HCT116 (cell line): Measurements from ENCODE around the gene HARBI1. TPM values are rescaled to one million over a fixed set of nuclear protein-coding genes. Genes with fewer than 3 reads are reported as not detected.

Experiments used
- ATAC-seq: fragments of 200-7000 bp; cut with Tn5 transposase; 2 replicates; pipeline ENCODE4 v1.9.1; 2020; ENCODE audit warnings: mild to moderate bottlenecking, moderate library complexity
- BruUV-seq: library from RNA; stranded (reverse); fragments of 400-500 nt; replicated peaks from 2 replicates; lab custom pipeline; 2021; lab: Mats Ljungman, UMichigan
- CTCF ChIA-PET: fragments of 300-600 bp; sonication (Branson Sonifier 250); formaldehyde crosslinking; loops from one replicate; lab custom pipeline; 2021; ENCODE audit warnings: antibody characterized with exemption; lab: Charles Lee
- POLR2A ChIA-PET: fragments of 300-600, 350-600 bp; sonication (Branson Sonifier 250); formaldehyde crosslinking; loops from one replicate; lab custom pipeline; 2021; ENCODE audit warnings: antibody characterized with exemption; lab: Charles Lee
- RAD21 ChIA-PET, 2 experiments: fragments of 300-600 bp; sonication (Branson Sonifier 250); formaldehyde crosslinking; loops; one replicate each; lab custom pipeline; 2023; ENCODE audit warnings: low total read pairs in 2 of 2; ENCODE audit not compliant: uncharacterized antibody in 2 of 2, unreplicated experiment in 2 of 2, low non-redundant PET in 1 of 2; lab: Charles Lee
- DNase-seq: peaks from one replicate; pipeline ENCODE4 v3.0.0-alpha.2; 2010; ENCODE audit warnings: low read depth, low spot score
- H2AFZ ChIP-seq: fragments of 200-600 bp; shearing (Covaris generic), sonication (generic); 2 replicates; pipeline ENCODE4 v1.6.1; 2017; ENCODE audit warnings: low read depth, mixed run types, mixed read lengths, antibody characterized with exemption, low read length; ENCODE audit not compliant: poor library complexity, severe bottlenecking
- H3K27ac ChIP-seq: 2 replicates; pipeline ENCODE4 v1.5.1; 2012; ENCODE audit warnings: low read depth, low read length
- H3K27me3 ChIP-seq: fragments of 200-600 bp; sonication (generic); 2 replicates; pipeline ENCODE4 v1.6.1; 2016; ENCODE audit warnings: mixed run types, low read length, mixed read lengths; ENCODE audit not compliant: insufficient read depth
- H3K36me3 ChIP-seq, 2 experiments: fragments of 200-500 bp in 1 of 2; fragments of 200-600 bp in 1 of 2; sonication (Bioruptor generic) in 1 of 2; sonication (generic) in 1 of 2; 2 replicates each; pipeline versions ENCODE4 v1.5.1 to v1.6.1; 2014 to 2016; ENCODE audit warnings: low read length in 2 of 2, inconsistent platforms in 1 of 2, mixed read lengths in 1 of 2, mixed run types in 1 of 2; ENCODE audit not compliant: insufficient read depth in 2 of 2, control insufficient read depth in 1 of 2
- H3K4me1 ChIP-seq, 2 experiments: fragments of 200-600 bp in 1 of 2; sonication (generic) in 1 of 2; 2 replicates each; pipeline versions ENCODE4 v1.5.1 to v1.6.1; 2012 to 2017; ENCODE audit warnings: low read length in 2 of 2, inconsistent platforms in 1 of 2, mild to moderate bottlenecking in 1 of 2, mixed read lengths in 1 of 2, mixed run types in 1 of 2, moderate library complexity in 1 of 2; ENCODE audit not compliant: insufficient read depth in 2 of 2, control insufficient read depth in 1 of 2
- H3K4me2 ChIP-seq: fragments of 200-600 bp; sonication (generic); 2 replicates; pipeline ENCODE4 v1.6.1; 2017; ENCODE audit warnings: mixed run types, low read length, mixed read lengths
- H3K4me3 ChIP-seq, 2 experiments: fragments of 200-600 bp in 1 of 2; sonication (generic) in 1 of 2; replicated peaks in 1 of 2; 2 replicates each; pipeline ENCODE4 v1.5.1; 2011 to 2016; ENCODE audit warnings: low read length in 2 of 2, control low read depth in 1 of 2, low read depth in 1 of 2, mild to moderate bottlenecking in 1 of 2, mixed read lengths in 1 of 2, mixed run types in 1 of 2
- H3K79me2 ChIP-seq: fragments of 200-600 bp; sonication (generic); 2 replicates; pipeline ENCODE4 v1.6.1; 2017; ENCODE audit warnings: mild to moderate bottlenecking, mixed run types, low read length, moderate library complexity, mixed read lengths; ENCODE audit not compliant: insufficient read depth
- H3K9ac ChIP-seq: fragments of 200-600 bp; sonication (generic); 2 replicates; pipeline ENCODE4 v1.6.1; 2016; ENCODE audit warnings: low read length, mixed read lengths
- H3K9me2 ChIP-seq: fragments of 200-600 bp; sonication (generic), shearing (Covaris generic); 2 replicates; pipeline ENCODE4 v1.6.1; 2017; ENCODE audit warnings: mixed run types, mild to moderate bottlenecking, moderate library complexity; ENCODE audit not compliant: insufficient read depth
- H3K9me3 ChIP-seq, 2 experiments: fragments of 200-500 bp in 1 of 2; fragments of 200-600 bp in 1 of 2; sonication (Bioruptor generic) in 1 of 2; sonication (generic) in 1 of 2; 2 replicates each; pipeline ENCODE4 v1.6.1; 2014 to 2017; ENCODE audit warnings: low read length in 2 of 2, mixed read lengths in 2 of 2, inconsistent platforms in 1 of 2, low read depth in 1 of 2, mild to moderate bottlenecking in 1 of 2, mixed run types in 1 of 2, moderate library complexity in 1 of 2; ENCODE audit not compliant: control insufficient read depth in 1 of 2, insufficient read depth in 1 of 2
- H4K20me1 ChIP-seq: fragments of 200-600 bp; sonication (generic), shearing (Covaris generic); 2 replicates; pipeline ENCODE4 v1.6.1; 2017; ENCODE audit warnings: mixed run types, mild to moderate bottlenecking, moderate library complexity; ENCODE audit not compliant: insufficient read depth
- ATF3 ChIP-seq: IDR thresholded peaks from 2 replicates; pipeline ENCODE4 v1.6.1; 2012
- CEBPB ChIP-seq: IDR thresholded peaks from 2 replicates; pipeline ENCODE4 v1.6.1; 2012; ENCODE audit warnings: low read depth
- EGR1 ChIP-seq: IDR thresholded peaks from 2 replicates; pipeline ENCODE4 v1.6.1; 2012; ENCODE audit warnings: low read depth
- ELF1 ChIP-seq: IDR thresholded peaks from 2 replicates; pipeline ENCODE4 v1.6.1; 2012; ENCODE audit warnings: low read depth, borderline replicate concordance
- EZH2 ChIP-seq: fragments of 200-600 bp; sonication (generic); IDR thresholded peaks from 2 replicates; pipeline ENCODE4 v1.6.1; 2017; ENCODE audit warnings: antibody characterized with exemption, mixed run types
- EZH2phosphoT487 ChIP-seq: fragments of 200-600 bp; IDR thresholded peaks from 2 replicates; pipeline ENCODE4 v1.6.1; 2018; ENCODE audit warnings: antibody characterized with exemption, borderline replicate concordance
- MAX ChIP-seq: IDR thresholded peaks from 2 replicates; pipeline ENCODE4 v1.6.1; 2012
- POLR2A ChIP-seq: IDR thresholded peaks from 2 replicates; pipeline ENCODE4 v1.7.0; 2011; ENCODE audit warnings: borderline replicate concordance; ENCODE audit not compliant: insufficient read depth, insufficient read length; ENCODE audit errors: extremely low read depth
- POLR2AphosphoS5 ChIP-seq: IDR thresholded peaks from 2 replicates; pipeline ENCODE4 v1.6.1; 2011; ENCODE audit warnings: mild to moderate bottlenecking, low read depth, low read length, moderate library complexity
- RAD21 ChIP-seq: IDR thresholded peaks from 2 replicates; pipeline ENCODE4 v1.6.1; 2012; ENCODE audit warnings: low read depth, mild to moderate bottlenecking
- SIN3A ChIP-seq: IDR thresholded peaks from 2 replicates; pipeline ENCODE4 v1.6.1; 2012; ENCODE audit warnings: low read depth
- SP1 ChIP-seq: IDR thresholded peaks from 2 replicates; pipeline ENCODE4 v1.6.1; 2012; ENCODE audit warnings: low read depth
- SRF ChIP-seq: IDR thresholded peaks from 2 replicates; pipeline ENCODE4 v1.6.1; 2012; ENCODE audit warnings: low read depth
- YY1 ChIP-seq: IDR thresholded peaks from 2 replicates; pipeline ENCODE4 v1.6.1; 2011; ENCODE audit warnings: low read length, low read depth, moderate library complexity, mild to moderate bottlenecking; ENCODE audit not compliant: insufficient replicate concordance; ENCODE audit errors: extremely low read depth
- ZBTB33 ChIP-seq: IDR thresholded peaks from 2 replicates; pipeline ENCODE4 v1.6.1; 2011; ENCODE audit warnings: mild to moderate bottlenecking, low read length, moderate library complexity; ENCODE audit not compliant: insufficient replicate concordance; ENCODE audit errors: extremely low read depth
- ZFX ChIP-seq: fragments of 450-650 bp; IDR thresholded peaks from 2 replicates; pipeline ENCODE4 v1.6.1; 2017
- ZNF274 ChIP-seq: fragments of 200-500 bp; sonication (Bioruptor generic); IDR thresholded peaks from 2 replicates; pipeline ENCODE4 v1.6.1; 2014; ENCODE audit warnings: mild to moderate bottlenecking, low read depth, low read length, inconsistent platforms
- intact Hi-C: fragments of 100-400 bp; cut with micrococcal nuclease; formaldehyde crosslinking; loops from 2 replicates; pipeline ENCODE4 v1.10.0; 2022
- total RNA-seq: library from RNA; stranded (reverse); gene quantifications from one replicate; pipeline ENCODE4 v1.2.1, GENCODE V29; 2021; ENCODE audit not compliant: unreplicated experiment

The HARBI1 gene
- total RNA-seq, 1 experiment from 2014 or later, result 1.9 TPM

- Histone ChIP-seq H3K9ac (no peak overlapping the region), H3K27ac (no peak overlapping the region)
- TF ChIP-seq ZNF274, result no peak
- TF ChIP-seq SP1, result no peak
- TF ChIP-seq SIN3A, result no peak
- no peak for TF ChIP-seq EGR1
- no peak for TF ChIP-seq ZBTB33
- no peak for TF ChIP-seq EZH2phosphoT487
- TF ChIP-seq SRF, result no peak
- TF ChIP-seq POLR2AphosphoS5, result no peak
- no peak for TF ChIP-seq MAX
- TF ChIP-seq RAD21, result no peak
- TF ChIP-seq POLR2A, result no peak
- TF ChIP-seq ELF1, result no peak
- TF ChIP-seq ATF3, result no peak
- no peak for TF ChIP-seq YY1
- no peak for TF ChIP-seq CEBPB
- no peak for TF ChIP-seq EZH2
- no peak for TF ChIP-seq ZFX
- TF ChIP-seq, all 23 proteins: peak for 0
- Histone ChIP-seq H3K4me1 (no peaks in the 10 kb centered on the region; a peak in 1 of 4 replicates), H4K20me1 (no peaks in the 10 kb centered on the region), H3K27me3 (no peaks in the 10 kb centered on the region), H3K9me3 (no peaks in the 10 kb centered on the region), H3K36me3 (no peaks in the 10 kb centered on the region), H3K79me2 (no peaks in the 10 kb centered on the region), H3K4me3 (no peak overlapping the region), H2AFZ (no peak overlapping the region), H3K4me2 (no peak overlapping the region), H3K9me2 (no peaks in the 10 kb centered on the region)
- intact Hi-C loops, result no loop called here
- POLR2A ChIA-PET, result no interaction called here
- RAD21 ChIA-PET, result no interaction called here
- BruUV-seq, result no TSS peak
- DNase-seq (no peak), ATAC-seq (no peak)
- CTCF ChIA-PET, result no interaction called here
Observed at GRCh38 chr11:46600194-46600960, 16.6 kb downstream of the HARBI1 start.
